Progenitor cell of endocrine pancreas (in vitro differentiated cells): ENCODE measurements around the gene ABCG5. TPM values are rescaled to one million over a fixed set of nuclear protein-coding genes. Genes with fewer than 3 reads are reported as not detected.

Experiments used
- DNase-seq: peaks from one replicate; pipeline ENCODE4 v3.0.0; 2021; ENCODE audit warnings: low spot score; ENCODE audit not compliant: unreplicated experiment
- H3K27ac Mint-ChIP-seq: 2 replicates; pipeline ENCODE4 v1.8.0; 2021; ENCODE audit warnings: mild to moderate bottlenecking, moderate library complexity, mixed read lengths
- H3K27me3 Mint-ChIP-seq: 2 replicates; pipeline ENCODE4 v1.8.0; 2021; ENCODE audit warnings: mixed read lengths
- H3K36me3 Mint-ChIP-seq: 2 replicates; pipeline ENCODE4 v1.8.0; 2022; ENCODE audit warnings: mixed read lengths; ENCODE audit not compliant: insufficient read depth
- H3K4me1 Mint-ChIP-seq: 2 replicates; pipeline ENCODE4 v1.8.0; 2021; ENCODE audit warnings: low read depth, mixed read lengths
- H3K4me3 Mint-ChIP-seq: 2 replicates; pipeline ENCODE4 v1.8.0; 2021; ENCODE audit warnings: low read depth, mild to moderate bottlenecking, moderate library complexity, mixed read lengths
- H3K9me3 Mint-ChIP-seq: 2 replicates; pipeline ENCODE4 v1.8.0; 2021; ENCODE audit warnings: low read depth, mixed read lengths
- CTCF ChIP-seq: fragments of 200-600 bp; sonication (generic); IDR thresholded peaks from one replicate; pipeline ENCODE4 v1.5.0; 2021; ENCODE audit warnings: antibody characterized with exemption, mild to moderate bottlenecking; ENCODE audit not compliant: unreplicated experiment
- total RNA-seq: library from RNA; stranded (reverse); gene quantifications from 2 replicates; pipeline ENCODE4 v1.2.1, GENCODE V29; 2021

ABCG5 gene
- total RNA-seq, 1 donor from 2014 or later: not detected

- Mint-ChIP-seq H3K4me1 (no peaks in the 10 kb centered on the region), H3K9me3 (no peaks in the 10 kb centered on the region), H3K27ac (no peak overlapping the region), H3K27me3 (peaks cover 11% of the 10 kb centered on the region), H3K36me3 (no peaks in the 10 kb centered on the region), H3K4me3 (no peak overlapping the region)
- no peak for DNase-seq
- TF ChIP-seq CTCF: no peak
These were observed 14.1 kb downstream of the ABCG5 start for GRCh38 chr2:43824512-43824911.

- Mint-ChIP-seq H3K4me3 (no peak overlapping the region), H3K36me3 (no peaks in the 10 kb centered on the region), H3K27me3 (peaks cover 8% of the 10 kb centered on the region), H3K4me1 (no peaks in the 10 kb centered on the region), H3K27ac (no peak overlapping the region), H3K9me3 (no peaks in the 10 kb centered on the region)
- TF ChIP-seq CTCF: no peak
- no peak for DNase-seq
These were observed 14.9 kb downstream of the ABCG5 start for GRCh38 chr2:43823751-43824150.

GRCh38 chr2:43822839-43823238 lies 15.8 kb downstream of the ABCG5 start:
- Mint-ChIP-seq H3K27me3 (peaks cover 8% of the 10 kb centered on the region), H3K4me3 (no peak overlapping the region), H3K4me1 (no peaks in the 10 kb centered on the region), H3K36me3 (no peaks in the 10 kb centered on the region), H3K27ac (no peak overlapping the region), H3K9me3 (no peaks in the 10 kb centered on the region)
- TF ChIP-seq CTCF: no peak
- DNase-seq: no peak

GRCh38 chr2:43819491-43820163 lies 19.0 kb downstream of the ABCG5 start:
- no peak for DNase-seq
- Mint-ChIP-seq H3K27ac (no peak overlapping the region), H3K9me3 (peaks cover 2% of the 10 kb centered on the region), H3K4me1 (no peaks in the 10 kb centered on the region), H3K27me3 (peaks cover 8% of the 10 kb centered on the region), H3K36me3 (peaks cover 3% of the 10 kb centered on the region), H3K4me3 (no peak overlapping the region)
- TF ChIP-seq CTCF: no peak

- Mint-ChIP-seq H3K36me3 (peaks cover 3% of the 10 kb centered on the region), H3K27ac (no peak overlapping the region), H3K4me3 (no peak overlapping the region), H3K4me1 (no peaks in the 10 kb centered on the region), H3K27me3 (peaks cover 8% of the 10 kb centered on the region), H3K9me3 (peaks cover 2% of the 10 kb centered on the region)
- TF ChIP-seq CTCF: no peak
- DNase-seq: no peak
These were observed 19.9 kb downstream of the ABCG5 start for GRCh38 chr2:43818761-43819160.
